Sigmoid colon (tissue), 4 donors: Measurements from ENCODE around the gene HTR1D.

Experiments
- CTCF ChIP-seq, 4 experiments: fragments of 450-650 bp in 3 of 4; fragments of 200-600 bp in 1 of 4; IDR thresholded peaks; one replicate each; pipeline ENCODE4 v1.5.1; 2016 to 2019; ENCODE audit warnings: antibody characterized with exemption in 4 of 4, mild to moderate bottlenecking in 3 of 4, moderate library complexity in 2 of 4
- POLR2AphosphoS5 ChIP-seq, 4 donors: sonication (generic); formaldehyde crosslinking; IDR thresholded peaks; one replicate each; pipeline ENCODE4 v1.6.1; 2017; ENCODE audit warnings: antibody characterized with exemption in 4 of 4

GRCh38 chr1:23249787-23250454 lies 32.6 kb upstream of the HTR1D start:
- TF ChIP-seq CTCF (IDR thresholded peaks at IDR 0.05) (no peak), POLR2AphosphoS5 (IDR thresholded peaks at IDR 0.05) (no peak)
